HCT116 (cell line): Measurements from ENCODE around the gene UNC79. TPM values are rescaled to one million over a fixed set of nuclear protein-coding genes. Genes with fewer than 3 reads are reported as not detected.

ENCODE experiments used
- ATAC-seq: fragments of 200-7000 bp; cut with Tn5 transposase; 2 replicates; pipeline ENCODE4 v1.9.1; 2020; ENCODE audit warnings: mild to moderate bottlenecking, moderate library complexity
- BruUV-seq: library from RNA; stranded (reverse); fragments of 400-500 nt; replicated peaks from 2 replicates; lab custom pipeline; 2021; lab: Mats Ljungman, UMichigan
- CTCF ChIA-PET: fragments of 300-600 bp; sonication (Branson Sonifier 250); formaldehyde crosslinking; loops from one replicate; lab custom pipeline; 2021; ENCODE audit warnings: antibody characterized with exemption; lab: Charles Lee
- POLR2A ChIA-PET: fragments of 300-600, 350-600 bp; sonication (Branson Sonifier 250); formaldehyde crosslinking; loops from one replicate; lab custom pipeline; 2021; ENCODE audit warnings: antibody characterized with exemption; lab: Charles Lee
- RAD21 ChIA-PET, 2 experiments: fragments of 300-600 bp; sonication (Branson Sonifier 250); formaldehyde crosslinking; loops; one replicate each; lab custom pipeline; 2023; ENCODE audit warnings: low total read pairs in 2 of 2; ENCODE audit not compliant: uncharacterized antibody in 2 of 2, unreplicated experiment in 2 of 2, low non-redundant PET in 1 of 2; lab: Charles Lee
- DNase-seq: peaks from one replicate; pipeline ENCODE4 v3.0.0-alpha.2; 2010; ENCODE audit warnings: low read depth, low spot score
- H2AFZ ChIP-seq: fragments of 200-600 bp; shearing (Covaris generic), sonication (generic); 2 replicates; pipeline ENCODE4 v1.6.1; 2017; ENCODE audit warnings: low read depth, mixed run types, mixed read lengths, antibody characterized with exemption, low read length; ENCODE audit not compliant: poor library complexity, severe bottlenecking
- H3K27ac ChIP-seq: 2 replicates; pipeline ENCODE4 v1.5.1; 2012; ENCODE audit warnings: low read depth, low read length
- H3K27me3 ChIP-seq: fragments of 200-600 bp; sonication (generic); 2 replicates; pipeline ENCODE4 v1.6.1; 2016; ENCODE audit warnings: mixed run types, low read length, mixed read lengths; ENCODE audit not compliant: insufficient read depth
- H3K36me3 ChIP-seq, 2 experiments: fragments of 200-500 bp in 1 of 2; fragments of 200-600 bp in 1 of 2; sonication (Bioruptor generic) in 1 of 2; sonication (generic) in 1 of 2; 2 replicates each; pipeline versions ENCODE4 v1.5.1 to v1.6.1; 2014 to 2016; ENCODE audit warnings: low read length in 2 of 2, inconsistent platforms in 1 of 2, mixed read lengths in 1 of 2, mixed run types in 1 of 2; ENCODE audit not compliant: insufficient read depth in 2 of 2, control insufficient read depth in 1 of 2
- H3K4me1 ChIP-seq, 2 experiments: fragments of 200-600 bp in 1 of 2; sonication (generic) in 1 of 2; 2 replicates each; pipeline versions ENCODE4 v1.5.1 to v1.6.1; 2012 to 2017; ENCODE audit warnings: low read length in 2 of 2, inconsistent platforms in 1 of 2, mild to moderate bottlenecking in 1 of 2, mixed read lengths in 1 of 2, mixed run types in 1 of 2, moderate library complexity in 1 of 2; ENCODE audit not compliant: insufficient read depth in 2 of 2, control insufficient read depth in 1 of 2
- H3K4me2 ChIP-seq: fragments of 200-600 bp; sonication (generic); 2 replicates; pipeline ENCODE4 v1.6.1; 2017; ENCODE audit warnings: mixed run types, low read length, mixed read lengths
- H3K4me3 ChIP-seq, 2 experiments: fragments of 200-600 bp in 1 of 2; sonication (generic) in 1 of 2; replicated peaks in 1 of 2; 2 replicates each; pipeline ENCODE4 v1.5.1; 2011 to 2016; ENCODE audit warnings: low read length in 2 of 2, control low read depth in 1 of 2, low read depth in 1 of 2, mild to moderate bottlenecking in 1 of 2, mixed read lengths in 1 of 2, mixed run types in 1 of 2
- H3K79me2 ChIP-seq: fragments of 200-600 bp; sonication (generic); 2 replicates; pipeline ENCODE4 v1.6.1; 2017; ENCODE audit warnings: mild to moderate bottlenecking, mixed run types, low read length, moderate library complexity, mixed read lengths; ENCODE audit not compliant: insufficient read depth
- H3K9ac ChIP-seq: fragments of 200-600 bp; sonication (generic); 2 replicates; pipeline ENCODE4 v1.6.1; 2016; ENCODE audit warnings: low read length, mixed read lengths
- H3K9me2 ChIP-seq: fragments of 200-600 bp; sonication (generic), shearing (Covaris generic); 2 replicates; pipeline ENCODE4 v1.6.1; 2017; ENCODE audit warnings: mixed run types, mild to moderate bottlenecking, moderate library complexity; ENCODE audit not compliant: insufficient read depth
- H3K9me3 ChIP-seq, 2 experiments: fragments of 200-500 bp in 1 of 2; fragments of 200-600 bp in 1 of 2; sonication (Bioruptor generic) in 1 of 2; sonication (generic) in 1 of 2; 2 replicates each; pipeline ENCODE4 v1.6.1; 2014 to 2017; ENCODE audit warnings: low read length in 2 of 2, mixed read lengths in 2 of 2, inconsistent platforms in 1 of 2, low read depth in 1 of 2, mild to moderate bottlenecking in 1 of 2, mixed run types in 1 of 2, moderate library complexity in 1 of 2; ENCODE audit not compliant: control insufficient read depth in 1 of 2, insufficient read depth in 1 of 2
- H4K20me1 ChIP-seq: fragments of 200-600 bp; sonication (generic), shearing (Covaris generic); 2 replicates; pipeline ENCODE4 v1.6.1; 2017; ENCODE audit warnings: mixed run types, mild to moderate bottlenecking, moderate library complexity; ENCODE audit not compliant: insufficient read depth
- CBX3 ChIP-seq: IDR thresholded peaks from 2 replicates; pipeline ENCODE4 v1.6.1; 2012; ENCODE audit warnings: low read depth
- EZH2phosphoT487 ChIP-seq: fragments of 200-600 bp; IDR thresholded peaks from 2 replicates; pipeline ENCODE4 v1.6.1; 2018; ENCODE audit warnings: antibody characterized with exemption, borderline replicate concordance
- MAX ChIP-seq: IDR thresholded peaks from 2 replicates; pipeline ENCODE4 v1.6.1; 2012
- POLR2AphosphoS5 ChIP-seq: IDR thresholded peaks from 2 replicates; pipeline ENCODE4 v1.6.1; 2011; ENCODE audit warnings: mild to moderate bottlenecking, low read depth, low read length, moderate library complexity
- RAD21 ChIP-seq: IDR thresholded peaks from 2 replicates; pipeline ENCODE4 v1.6.1; 2012; ENCODE audit warnings: low read depth, mild to moderate bottlenecking
- REST ChIP-seq: IDR thresholded peaks from 2 replicates; pipeline ENCODE4 v1.6.1; 2012; ENCODE audit warnings: low read depth
- ZBTB33 ChIP-seq: IDR thresholded peaks from 2 replicates; pipeline ENCODE4 v1.6.1; 2011; ENCODE audit warnings: mild to moderate bottlenecking, low read length, moderate library complexity; ENCODE audit not compliant: insufficient replicate concordance; ENCODE audit errors: extremely low read depth
- intact Hi-C: fragments of 100-400 bp; cut with micrococcal nuclease; formaldehyde crosslinking; loops from 2 replicates; pipeline ENCODE4 v1.10.0; 2022
- total RNA-seq: library from RNA; stranded (reverse); gene quantifications from one replicate; pipeline ENCODE4 v1.2.1, GENCODE V29; 2021; ENCODE audit not compliant: unreplicated experiment

The UNC79 gene
- total RNA-seq, 1 experiment from 2014 or later, result 0.10 TPM

DNA sequence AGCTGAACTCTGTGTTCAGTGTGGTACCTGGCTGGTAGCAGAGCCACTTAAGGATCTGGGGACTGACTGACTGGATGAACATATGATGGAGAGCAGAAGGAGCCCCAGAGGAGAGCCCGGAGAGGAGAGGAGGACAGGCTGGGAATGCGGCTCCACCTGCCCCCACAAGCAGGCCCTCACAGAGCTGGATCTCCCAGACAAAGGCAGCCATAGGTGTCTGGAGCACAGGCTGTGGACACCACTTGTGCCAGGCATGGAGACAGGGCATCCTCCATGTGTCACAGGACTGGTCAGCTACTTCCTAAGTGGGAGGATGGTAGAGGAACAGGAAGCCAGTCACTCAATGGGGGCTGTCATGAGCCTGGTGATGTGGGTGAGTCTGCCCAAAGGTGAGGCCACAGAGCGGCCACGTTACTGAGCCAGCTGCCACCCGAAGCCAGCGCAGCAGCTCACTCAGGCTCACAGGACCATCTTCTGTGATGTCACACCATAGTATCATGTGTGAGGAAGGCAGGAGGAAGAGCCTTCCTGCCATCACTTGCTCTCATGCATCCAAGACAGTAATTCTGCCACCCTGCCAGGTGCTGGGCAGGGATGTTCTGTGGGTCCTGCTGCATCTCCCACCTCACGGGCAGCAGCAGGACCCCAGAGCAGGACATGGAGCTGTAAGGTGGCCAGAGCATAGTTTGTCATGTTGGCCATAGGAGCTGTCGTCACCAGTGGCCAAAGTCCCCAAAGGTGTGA, 285.4 kb downstream of the UNC79 start:
- TF ChIP-seq MAX, result no peak
- no peak for TF ChIP-seq POLR2AphosphoS5
- TF ChIP-seq EZH2phosphoT487, result no peak
- TF ChIP-seq RAD21, result no peak
- no peak for TF ChIP-seq REST
- TF ChIP-seq ZBTB33, result no peak
- TF ChIP-seq CBX3, result no peak
- H2AFZ ChIP-seq, result no peak overlapping the region
- DNase-seq (no peak), ATAC-seq (no peak)
- no peak overlapping the region for H3K4me3 ChIP-seq
- peaks cover 0 to 4% of the 10 kb centered on the region in 2 experiments; a peak in 1 of 4 replicates for H3K4me1 ChIP-seq
- H3K27me3 ChIP-seq, result no peaks in the 10 kb centered on the region
- H3K9me2 ChIP-seq, result no peaks in the 10 kb centered on the region
- no peaks in the 10 kb centered on the region for H3K36me3 ChIP-seq
- CTCF ChIA-PET, result no interaction called here
- no peak overlapping the region for H3K27ac ChIP-seq
- POLR2A ChIA-PET, result no interaction called here
- H4K20me1 ChIP-seq, result no peaks in the 10 kb centered on the region
- no TSS peak for BruUV-seq
- H3K9ac ChIP-seq, result no peak overlapping the region
- no peak overlapping the region for H3K4me2 ChIP-seq
- intact Hi-C loops, result no loop called here
- H3K79me2 ChIP-seq, result no peaks in the 10 kb centered on the region
- no peaks in the 10 kb centered on the region for H3K9me3 ChIP-seq
- RAD21 ChIA-PET, result no interaction called here
